H9 (cell line): ENCODE results near the gene MPZ. TPM values are rescaled to one million over a fixed set of nuclear protein-coding genes. Genes with fewer than 3 reads are reported as not detected.

Experiments used
- DNase-seq: peaks from one replicate; pipeline ENCODE4 v3.0.0-alpha.2; 2017
- H2AFZ ChIP-seq: one replicate; pipeline ENCODE4 v1.6.1; 2013; ENCODE audit warnings: mild to moderate bottlenecking, low read length, control low read depth, moderate library complexity
- H2AK5ac ChIP-seq: 2 replicates; pipeline ENCODE4 v1.6.1; 2013; ENCODE audit warnings: low read length, control low read depth, mixed read lengths; ENCODE audit not compliant: insufficient read length
- H2BK120ac ChIP-seq: one replicate; pipeline ENCODE4 v1.6.1; 2013; ENCODE audit warnings: low read depth, mild to moderate bottlenecking, low read length, control low read depth, inconsistent platforms; ENCODE audit not compliant: poor library complexity, severe bottlenecking
- H2BK12ac ChIP-seq: 2 replicates; pipeline ENCODE4 v1.6.1; 2013; ENCODE audit warnings: low read length, control low read depth, mixed read lengths, low read depth; ENCODE audit not compliant: insufficient read length
- H2BK15ac ChIP-seq: 2 replicates; pipeline ENCODE4 v1.6.1; 2013; ENCODE audit warnings: low read depth, low read length, control low read depth
- H2BK20ac ChIP-seq: one replicate; pipeline ENCODE4 v1.6.1; 2013; ENCODE audit warnings: low read depth, mild to moderate bottlenecking, low read length, control low read depth, inconsistent platforms; ENCODE audit not compliant: poor library complexity, severe bottlenecking
- H2BK5ac ChIP-seq: 2 replicates; pipeline ENCODE4 v1.6.1; 2013; ENCODE audit warnings: low read length, control low read depth, mixed read lengths; ENCODE audit not compliant: insufficient read length
- H3K14ac ChIP-seq: 2 replicates; pipeline ENCODE4 v1.6.1; 2013; ENCODE audit warnings: low read length, control low read depth; ENCODE audit not compliant: insufficient read depth
- H3K18ac ChIP-seq: 2 replicates; pipeline ENCODE4 v1.6.1; 2013; ENCODE audit warnings: low read depth, mild to moderate bottlenecking, mixed read lengths, low read length, control low read depth; ENCODE audit not compliant: insufficient read length
- H3K23ac ChIP-seq: 2 replicates; pipeline ENCODE4 v1.6.1; 2013; ENCODE audit warnings: low read length, control low read depth, mixed read lengths, low read depth; ENCODE audit not compliant: insufficient read length
- H3K23me2 ChIP-seq: 2 replicates; pipeline ENCODE4 v1.6.1; 2013; ENCODE audit warnings: low read depth, mild to moderate bottlenecking, mixed read lengths, low read length, control low read depth; ENCODE audit not compliant: insufficient read length, poor library complexity, severe bottlenecking
- H3K27ac ChIP-seq: 2 replicates; pipeline ENCODE4 v1.5.1; 2013; ENCODE audit warnings: low read length, control low read depth, mixed read lengths, low read depth; ENCODE audit not compliant: insufficient read length
- H3K27me3 ChIP-seq: 2 replicates; pipeline ENCODE4 v1.6.1; 2013; ENCODE audit warnings: low read length, control low read depth, inconsistent platforms; ENCODE audit not compliant: insufficient read depth
- H3K4ac ChIP-seq: 2 replicates; pipeline ENCODE4 v1.6.1; 2013; ENCODE audit warnings: low read depth, mild to moderate bottlenecking, control low read depth, inconsistent platforms, low read length, moderate library complexity
- H3K4me1 ChIP-seq: 2 replicates; pipeline ENCODE4 v1.6.1; 2013; ENCODE audit warnings: low read length, control low read depth, inconsistent platforms; ENCODE audit not compliant: insufficient read depth
- H3K4me2 ChIP-seq: 2 replicates; pipeline ENCODE4 v1.6.1; 2013; ENCODE audit warnings: low read length, control low read depth, mixed read lengths; ENCODE audit not compliant: insufficient read length, insufficient read depth
- H3K56ac ChIP-seq: 2 replicates; pipeline ENCODE4 v1.6.1; 2013; ENCODE audit warnings: low read depth, mild to moderate bottlenecking, mixed read lengths, low read length, control low read depth; ENCODE audit not compliant: insufficient read length
- H3K79me1 ChIP-seq: 2 replicates; pipeline ENCODE4 v1.6.1; 2013; ENCODE audit warnings: low read depth, mild to moderate bottlenecking, moderate library complexity, low read length, control low read depth, inconsistent platforms; ENCODE audit not compliant: insufficient read depth, poor library complexity, severe bottlenecking
- H3K79me2 ChIP-seq: 2 replicates; pipeline ENCODE4 v1.6.1; 2013; ENCODE audit warnings: low read length, control low read depth, inconsistent platforms; ENCODE audit not compliant: insufficient read depth
- H3K9ac ChIP-seq: 2 replicates; pipeline ENCODE4 v1.6.1; 2013; ENCODE audit warnings: low read length, control low read depth, mixed read lengths; ENCODE audit not compliant: insufficient read length; ENCODE audit errors: extremely low read depth
- H3K9me3 ChIP-seq: one replicate; pipeline ENCODE4 v1.6.1; 2013; ENCODE audit warnings: low read depth, low read length, inconsistent platforms; ENCODE audit not compliant: control insufficient read depth
- H3T11ph ChIP-seq: one replicate; pipeline ENCODE4 v1.6.1; 2013; ENCODE audit warnings: mild to moderate bottlenecking, low read length, control low read depth, inconsistent platforms
- H4K20me1 ChIP-seq: one replicate; pipeline ENCODE4 v1.6.1; 2013; ENCODE audit not compliant: control insufficient read depth, insufficient read length, insufficient read depth
- H4K5ac ChIP-seq: 2 replicates; pipeline ENCODE4 v1.6.1; 2013; ENCODE audit warnings: low read depth, mild to moderate bottlenecking, mixed read lengths, low read length, control low read depth; ENCODE audit not compliant: insufficient read length
- H4K8ac ChIP-seq: replicated peaks from 2 replicates; pipeline ENCODE4 v1.6.1; 2013; ENCODE audit warnings: low read length, control low read depth, mixed read lengths, low read depth; ENCODE audit not compliant: insufficient read length
- H4K91ac ChIP-seq: 2 replicates; pipeline ENCODE4 v1.6.1; 2013; ENCODE audit warnings: low read depth, mild to moderate bottlenecking, moderate library complexity, mixed read lengths, low read length, control low read depth; ENCODE audit not compliant: insufficient read length
- H3K27ac Mint-ChIP-seq, 3 experiments: 2 replicates in 2 of 3; 3 replicates in 1 of 3; pipeline ENCODE4 v1.8.0; 2020 to 2021; ENCODE audit warnings: mixed read lengths in 3 of 3, mild to moderate bottlenecking in 1 of 3, moderate library complexity in 1 of 3
- H3K27me3 Mint-ChIP-seq: 2 replicates; pipeline ENCODE4 v1.8.0; 2021; ENCODE audit warnings: low read depth, mild to moderate bottlenecking, moderate library complexity, mixed read lengths
- H3K36me3 Mint-ChIP-seq, 3 experiments: 2 replicates in 2 of 3; 3 replicates in 1 of 3; pipeline ENCODE4 v1.8.0; 2020 to 2021; ENCODE audit warnings: low read depth in 3 of 3, mixed read lengths in 3 of 3; ENCODE audit not compliant: insufficient read depth in 1 of 3
- H3K4me1 Mint-ChIP-seq, 2 experiments: 2 replicates each; pipeline ENCODE4 v1.8.0; 2020; ENCODE audit warnings: mixed read lengths in 2 of 2
- H3K4me3 Mint-ChIP-seq, 2 experiments: 2 replicates in 1 of 2; 3 replicates in 1 of 2; pipeline ENCODE4 v1.8.0; 2020 to 2021; ENCODE audit warnings: mild to moderate bottlenecking in 2 of 2, mixed read lengths in 2 of 2, moderate library complexity in 1 of 2
- H3K9me3 Mint-ChIP-seq, 2 experiments: 2 replicates in 1 of 2; 3 replicates in 1 of 2; pipeline ENCODE4 v1.8.0; 2020; ENCODE audit warnings: mild to moderate bottlenecking in 2 of 2, mixed read lengths in 2 of 2, moderate library complexity in 1 of 2
- WGBS: extraction: QIAGEN DNeasy Blood & Tissue Kit; methylation state at CpG from one replicate; pipeline ENCODE4 v1.1.7; 2013; ENCODE audit warnings: missing lambda C conversion rate, low lambda C conversion rate, mixed read lengths; ENCODE audit not compliant: insufficient read length; ENCODE audit errors: extremely low coverage; 5-methylcytosine and 5-hydroxymethylcytosine counted together
- total RNA-seq: library from RNA; stranded (reverse); gene quantifications from 2 replicates; pipeline ENCODE4 v1.2.1, GENCODE V29; 2021
- TF ChIP-seq, protein P1 (sequence below): fragments of 200-600 bp; sonication (generic); conservative IDR thresholded peaks from 3 replicates; pipeline ENCODE4 v1.8.0; 2021; ENCODE audit warnings: antibody characterized with exemption, mild to moderate bottlenecking

Gene MPZ
- total RNA-seq, 1 experiment from 2014 or later, result 2.7 TPM

DNA sequence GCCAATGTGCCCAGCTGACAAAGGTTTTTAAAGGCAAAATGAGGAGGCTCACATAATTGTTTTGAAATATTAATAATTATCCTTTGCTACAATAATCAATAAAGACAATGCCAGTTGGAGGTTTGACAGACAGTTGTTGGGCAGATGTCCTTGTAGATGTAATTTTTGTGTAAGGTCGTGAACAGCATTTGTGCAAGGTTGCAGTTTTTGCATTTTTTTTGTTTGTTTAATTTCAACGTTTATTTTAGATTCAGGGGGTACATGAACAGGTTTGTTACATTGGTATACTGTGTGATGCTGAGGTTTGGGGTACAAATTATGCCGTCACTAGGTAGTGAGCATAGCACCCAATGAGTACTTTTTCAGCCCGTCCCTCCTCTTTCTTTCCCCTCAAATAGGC lies 9.3 kb downstream of the MPZ start:
- H3K27me3 ChIP-seq, result no peaks in the 10 kb centered on the region
- Mint-ChIP-seq H3K9me3 (no peaks in the 10 kb centered on the region), H3K27me3 (no peaks in the 10 kb centered on the region), H3K4me1 (peaks cover 32 to 48% of the 10 kb centered on the region in 2 experiments), H3K4me3 (no peak overlapping the region), H3K36me3 (no peaks in the 10 kb centered on the region), H3K27ac (peak overlapping the region in 1 of 3 experiments; percentile 55; a peak in 2 of 7 replicates)
- TF ChIP-seq, protein P1, sequence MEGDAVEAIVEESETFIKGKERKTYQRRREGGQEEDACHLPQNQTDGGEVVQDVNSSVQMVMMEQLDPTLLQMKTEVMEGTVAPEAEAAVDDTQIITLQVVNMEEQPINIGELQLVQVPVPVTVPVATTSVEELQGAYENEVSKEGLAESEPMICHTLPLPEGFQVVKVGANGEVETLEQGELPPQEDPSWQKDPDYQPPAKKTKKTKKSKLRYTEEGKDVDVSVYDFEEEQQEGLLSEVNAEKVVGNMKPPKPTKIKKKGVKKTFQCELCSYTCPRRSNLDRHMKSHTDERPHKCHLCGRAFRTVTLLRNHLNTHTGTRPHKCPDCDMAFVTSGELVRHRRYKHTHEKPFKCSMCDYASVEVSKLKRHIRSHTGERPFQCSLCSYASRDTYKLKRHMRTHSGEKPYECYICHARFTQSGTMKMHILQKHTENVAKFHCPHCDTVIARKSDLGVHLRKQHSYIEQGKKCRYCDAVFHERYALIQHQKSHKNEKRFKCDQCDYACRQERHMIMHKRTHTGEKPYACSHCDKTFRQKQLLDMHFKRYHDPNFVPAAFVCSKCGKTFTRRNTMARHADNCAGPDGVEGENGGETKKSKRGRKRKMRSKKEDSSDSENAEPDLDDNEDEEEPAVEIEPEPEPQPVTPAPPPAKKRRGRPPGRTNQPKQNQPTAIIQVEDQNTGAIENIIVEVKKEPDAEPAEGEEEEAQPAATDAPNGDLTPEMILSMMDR, result no peak
- no peak overlapping the region for H2BK5ac ChIP-seq
- H4K8ac ChIP-seq, result no peak overlapping the region
- H2BK12ac ChIP-seq, result no peak overlapping the region
- no peak overlapping the region for H3K14ac ChIP-seq
- no peak overlapping the region for H3T11ph ChIP-seq
- no peak overlapping the region for H3K4me2 ChIP-seq
- H2BK15ac ChIP-seq, result no peak overlapping the region
- H3K9me3 ChIP-seq, result no peaks in the 10 kb centered on the region
- no peak overlapping the region for H2AK5ac ChIP-seq
- no peak overlapping the region for H4K5ac ChIP-seq
- no peaks in the 10 kb centered on the region for H3K79me2 ChIP-seq
- H3K9ac ChIP-seq, result no peak overlapping the region
- H3K18ac ChIP-seq, result no peak overlapping the region
- DNase-seq, result no peak
- H3K23me2 ChIP-seq, result peaks cover 7% of the 10 kb centered on the region
- no peak overlapping the region for H4K91ac ChIP-seq
- H3K4ac ChIP-seq, result no peak overlapping the region
- H3K79me1 ChIP-seq, result no peaks in the 10 kb centered on the region
- no peak overlapping the region for H3K27ac ChIP-seq
- no peak overlapping the region for H3K23ac ChIP-seq
- no CpG with 5 or more reads among the region's 4 CpGs for WGBS
- H2BK20ac ChIP-seq, result no peak overlapping the region
- no peak overlapping the region for H3K56ac ChIP-seq
- no peak overlapping the region for H2AFZ ChIP-seq
- H2BK120ac ChIP-seq, result no peak overlapping the region
- peaks cover 4% of the 10 kb centered on the region; the same call in 1 of the 2 replicates for H3K4me1 ChIP-seq
- H4K20me1 ChIP-seq, result no peaks in the 10 kb centered on the region
